Calu3 (cell line): ENCODE results near the gene AMOTL1. TPM values are rescaled to one million over a fixed set of nuclear protein-coding genes. Genes with fewer than 3 reads are reported as not detected.

Experiments used
- BruUV-seq: library from RNA; stranded (reverse); fragments of 400-500 nt; replicated peaks from 2 replicates; lab custom pipeline; 2021; lab: Mats Ljungman, UMichigan
- CTCF ChIA-PET: fragments of 300-600 bp; sonication (Branson Sonifier 250); formaldehyde crosslinking; loops from one replicate; lab custom pipeline; 2022; ENCODE audit warnings: antibody characterized with exemption; lab: Charles Lee
- DNase-seq: peaks from one replicate; pipeline ENCODE4 v3.0.0; 2022
- H3K27ac Mint-ChIP-seq: one replicate; pipeline ENCODE4 v1.8.0; 2022; ENCODE audit warnings: mixed read lengths; ENCODE audit not compliant: unreplicated experiment
- H3K27me3 Mint-ChIP-seq: one replicate; pipeline ENCODE4 v1.8.0; 2022; ENCODE audit warnings: mixed read lengths; ENCODE audit not compliant: unreplicated experiment
- H3K36me3 Mint-ChIP-seq: one replicate; pipeline ENCODE4 v1.8.0; 2022; ENCODE audit warnings: mild to moderate bottlenecking, moderate library complexity, mixed read lengths; ENCODE audit not compliant: insufficient read depth, unreplicated experiment
- H3K4me1 Mint-ChIP-seq: one replicate; pipeline ENCODE4 v1.8.0; 2022; ENCODE audit warnings: mild to moderate bottlenecking, low read depth, mixed read lengths; ENCODE audit not compliant: unreplicated experiment
- H3K4me3 Mint-ChIP-seq: one replicate; pipeline ENCODE4 v1.8.0; 2022; ENCODE audit warnings: mild to moderate bottlenecking, low read depth, moderate library complexity, mixed read lengths; ENCODE audit not compliant: unreplicated experiment
- H3K9me3 Mint-ChIP-seq: one replicate; pipeline ENCODE4 v1.8.0; 2022; ENCODE audit warnings: low read depth, mixed read lengths; ENCODE audit not compliant: unreplicated experiment
- CTCF ChIP-seq: fragments of 200-600 bp; IDR thresholded peaks from one replicate; pipeline ENCODE4 v1.8.0; 2022; ENCODE audit warnings: antibody characterized with exemption; ENCODE audit not compliant: unreplicated experiment
- intact Hi-C: fragments of 100-400 bp; cut with micrococcal nuclease; formaldehyde crosslinking; loops from one replicate; pipeline ENCODE4 v1.10.0; 2022; ENCODE audit not compliant: unreplicated experiment
- total RNA-seq: library from RNA; stranded (reverse); gene quantifications from 2 replicates; pipeline ENCODE4 v1.2.3, GENCODE V29; 2022

AMOTL1 gene
- total RNA-seq, 1 experiment from 2014 or later, result 24.2 TPM

DNA sequence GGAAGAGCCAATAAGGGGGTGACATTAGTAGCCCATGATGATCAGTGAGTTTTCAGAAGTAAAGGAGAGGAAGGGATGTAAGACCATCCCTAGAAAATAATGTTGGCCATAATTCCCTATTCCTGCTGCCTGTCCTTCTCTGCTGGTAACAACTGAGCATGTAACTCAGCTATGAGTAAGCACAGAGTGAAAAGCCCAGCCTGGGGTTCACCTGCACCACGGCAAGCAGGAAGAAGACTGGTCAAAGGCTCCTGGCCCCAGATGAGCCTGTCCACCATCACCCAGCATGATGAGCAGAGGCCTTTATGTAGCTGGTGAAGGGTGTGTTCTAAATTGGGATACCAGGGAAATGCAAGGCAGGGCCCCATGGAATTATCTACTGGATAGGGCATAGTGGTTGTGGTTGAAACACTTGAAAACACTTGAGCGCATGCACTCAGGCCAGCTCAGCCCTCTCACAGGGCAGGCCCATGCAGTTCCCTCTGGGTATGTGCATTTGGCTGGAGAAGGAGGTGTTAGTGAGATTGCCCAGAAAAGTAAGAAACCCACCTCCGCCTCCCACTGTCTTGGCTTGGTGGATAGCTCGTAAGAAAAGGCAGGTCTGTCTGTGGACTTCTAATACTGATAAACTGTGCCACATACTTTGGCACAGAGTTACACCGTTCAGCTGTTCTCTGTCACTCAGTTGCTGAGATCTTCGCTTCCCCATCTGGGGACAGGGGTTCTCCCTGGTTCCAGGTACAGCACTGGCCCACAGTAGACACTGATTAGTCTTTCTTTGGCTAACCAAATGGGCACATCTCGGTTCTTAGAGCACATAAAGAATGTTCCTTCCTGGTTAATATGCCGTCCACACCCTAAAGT, 86.8 kb downstream of the AMOTL1 start:
- Mint-ChIP-seq H3K36me3 (peaks cover 2% of the 10 kb centered on the region), H3K4me1 (no peaks in the 10 kb centered on the region), H3K27ac (no peak overlapping the region), H3K27me3 (no peaks in the 10 kb centered on the region), H3K9me3 (no peaks in the 10 kb centered on the region), H3K4me3 (no peak overlapping the region)
- DNase-seq, result no peak
- intact Hi-C loops, result no loop called here
- TF ChIP-seq CTCF, result no peak
- CTCF ChIA-PET, result interaction anchor here (0.6 kb wide), 1 partner anchor 19 kb away, joined by 4 read pairs; no protein-coding TSS in a partner anchor
- BruUV-seq, result no TSS peak

GRCh38 chr11:94855666-94856065, 87.5 kb downstream of the AMOTL1 start:
- CTCF ChIA-PET, result no interaction called here
- intact Hi-C loops, result no loop called here
- Mint-ChIP-seq H3K27me3 (no peaks in the 10 kb centered on the region), H3K36me3 (no peaks in the 10 kb centered on the region), H3K9me3 (no peaks in the 10 kb centered on the region), H3K4me3 (no peak overlapping the region), H3K4me1 (no peaks in the 10 kb centered on the region), H3K27ac (no peak overlapping the region)
- no peak for TF ChIP-seq CTCF
- no peak for DNase-seq
- no TSS peak for BruUV-seq

GRCh38 chr11:94856443-94856842, 88.3 kb downstream of the AMOTL1 start:
- TF ChIP-seq CTCF, result no peak
- Mint-ChIP-seq H3K27me3 (no peaks in the 10 kb centered on the region), H3K36me3 (no peaks in the 10 kb centered on the region), H3K27ac (no peak overlapping the region), H3K4me1 (no peaks in the 10 kb centered on the region), H3K4me3 (no peak overlapping the region), H3K9me3 (no peaks in the 10 kb centered on the region)
- intact Hi-C loops, result no loop called here
- CTCF ChIA-PET, result no interaction called here
- no peak for DNase-seq
- BruUV-seq, result no TSS peak

DNA sequence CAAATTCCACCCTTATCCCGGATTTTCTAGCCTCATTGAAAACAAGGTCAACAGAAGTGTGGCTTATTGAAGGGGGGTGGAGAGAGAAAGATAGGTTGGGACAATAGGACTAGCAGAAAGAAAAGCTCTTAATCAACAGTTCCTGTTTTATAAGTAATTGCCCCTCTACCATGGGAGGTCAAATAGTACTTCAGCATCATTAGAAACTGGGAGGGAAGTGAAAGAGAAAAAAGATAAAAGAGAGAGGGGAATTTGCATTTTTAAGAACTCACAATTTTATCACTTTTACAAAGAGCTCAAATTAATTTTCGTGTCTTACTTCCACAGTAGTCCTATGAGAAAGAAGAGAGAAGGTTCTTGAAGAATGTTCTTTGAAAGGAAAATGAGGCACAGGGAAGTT, 89.2 kb downstream of the AMOTL1 start:
- no peak for TF ChIP-seq CTCF
- CTCF ChIA-PET, result no interaction called here
- H3K27ac Mint-ChIP-seq, result no peak overlapping the region
- H3K27me3 Mint-ChIP-seq, result no peaks in the 10 kb centered on the region
- no peak overlapping the region for H3K4me3 Mint-ChIP-seq
- DNase-seq, result no peak
- no peaks in the 10 kb centered on the region for H3K9me3 Mint-ChIP-seq
- no peaks in the 10 kb centered on the region for H3K36me3 Mint-ChIP-seq
- intact Hi-C loops, result no loop called here
- H3K4me1 Mint-ChIP-seq, result no peaks in the 10 kb centered on the region
- no TSS peak for BruUV-seq
